ENCODE data around the gene OPRD1.

Gene OPRD1

GRCh38 chr1:28811766-28812668 lies at the start of gene OPRD1:
OPRD1 (plus strand) TSS chr1:28812170; CDS start chr1:28812384, 214 bp downstream.
- no peak for TF ChIP-seq ZFP3 (CRISPR knock-in tag; IDR thresholded peaks at IDR 0.05)
- TF ChIP-seq ZC3H10 (CRISPR knock-in tag; IDR thresholded peaks at IDR 0.05), result no peak
- TF ChIP-seq BACH2 (CRISPR knock-in tag; IDR thresholded peaks at IDR 0.05; ENCODE audit: borderline replicate concordance), result no peak
- no peak for TF ChIP-seq OSR1 (CRISPR knock-in tag; IDR thresholded peaks at IDR 0.05)
- TF ChIP-seq ZNF565 (CRISPR knock-in tag; conservative IDR thresholded peaks at IDR 0.05; ENCODE audit: low read depth), result no peak
- no peak for TF ChIP-seq GLIS3 (CRISPR knock-in tag; IDR thresholded peaks at IDR 0.05)
- TF ChIP-seq CREB5 (CRISPR knock-in tag; IDR thresholded peaks at IDR 0.05; ENCODE audit: low read depth), result no peak
- no peak for TF ChIP-seq CSDC2 (CRISPR knock-in tag; IDR thresholded peaks at IDR 0.05)
- no peak for TF ChIP-seq RARB (CRISPR knock-in tag; IDR thresholded peaks at IDR 0.05)
- no peak for TF ChIP-seq ZNF70 (CRISPR knock-in tag; IDR thresholded peaks at IDR 0.05)
- TF ChIP-seq ZNF8 (CRISPR knock-in tag; IDR thresholded peaks at IDR 0.05), result no peak
- no peak for TF ChIP-seq POU6F1 (CRISPR knock-in tag; IDR thresholded peaks at IDR 0.05; ENCODE audit: borderline replicate concordance, low read depth)
- no peak for TF ChIP-seq SNAI2 (CRISPR knock-in tag; IDR thresholded peaks at IDR 0.05)
- no peak for TF ChIP-seq PATZ1 (CRISPR knock-in tag; IDR thresholded peaks at IDR 0.05; ENCODE audit: borderline replicate concordance)
- TF ChIP-seq TOX (CRISPR knock-in tag; IDR thresholded peaks at IDR 0.05; ENCODE audit: borderline replicate concordance), result no peak
- no peak for TF ChIP-seq CSRNP3 (CRISPR knock-in tag; IDR thresholded peaks at IDR 0.05)
- no peak for TF ChIP-seq ISL1 (CRISPR knock-in tag; IDR thresholded peaks at IDR 0.05)
- no peak for TF ChIP-seq TSHZ2 (CRISPR knock-in tag; IDR thresholded peaks at IDR 0.05)
- no peak for TF ChIP-seq PPARA (CRISPR knock-in tag; IDR thresholded peaks at IDR 0.05; ENCODE audit: borderline replicate concordance)
- TF ChIP-seq TCF4 (CRISPR knock-in tag; IDR thresholded peaks at IDR 0.05; ENCODE audit: borderline replicate concordance), result no peak
- ATAC-seq, result no peak; the same call in 2 of the 3 replicates

GRCh38 chr1:28766532-28767183 lies 45.3 kb upstream of the OPRD1 start:
- no peak for ATAC-seq

More at GRCh38 chr1:28766532-28767183, 45.3 kb upstream of the OPRD1 start:
- TF ChIP-seq CSDC2 (CRISPR knock-in tag; IDR thresholded peaks at IDR 0.05), result no peak
- no peak for TF ChIP-seq TOX (CRISPR knock-in tag; IDR thresholded peaks at IDR 0.05; ENCODE audit: borderline replicate concordance)
- TF ChIP-seq PPARA (CRISPR knock-in tag; IDR thresholded peaks at IDR 0.05; ENCODE audit: borderline replicate concordance), result no peak

Data from SK-N-SH treated with all-trans-retinoic acid at 6 μM for 48 hours (cell line).